Mesenchymal stem cell (in vitro differentiated cells and primary cell): ENCODE data around the gene RASD1.

Experiments used
- DNase-seq: peaks from one replicate; pipeline ENCODE4 v3.0.0-alpha.2; 2013
- H2AFZ ChIP-seq: one replicate; pipeline ENCODE4 v1.6.1; 2013; ENCODE audit warnings: low read depth, mild to moderate bottlenecking, control low read depth, inconsistent platforms, low read length, moderate library complexity
- H2AK5ac ChIP-seq: 2 replicates; pipeline ENCODE4 v1.6.1; 2013; ENCODE audit warnings: low read length, moderate library complexity, mild to moderate bottlenecking, inconsistent platforms; ENCODE audit not compliant: severe bottlenecking
- H2BK120ac ChIP-seq: one replicate; pipeline ENCODE4 v1.6.1; 2013; ENCODE audit warnings: low read depth, mild to moderate bottlenecking, inconsistent platforms, low read length, moderate library complexity
- H2BK12ac ChIP-seq, 2 experiments: one replicate each; pipeline ENCODE4 v1.6.1; 2013; ENCODE audit warnings: inconsistent platforms in 2 of 2, low read length in 2 of 2, mild to moderate bottlenecking in 2 of 2, moderate library complexity in 2 of 2, control low read depth in 1 of 2
- H2BK15ac ChIP-seq: one replicate; pipeline ENCODE4 v1.6.1; 2013; ENCODE audit warnings: mild to moderate bottlenecking, low read depth, inconsistent platforms; ENCODE audit not compliant: poor library complexity, severe bottlenecking
- H2BK5ac ChIP-seq: 2 replicates; pipeline ENCODE4 v1.6.1; 2013; ENCODE audit warnings: low read depth, mild to moderate bottlenecking, low read length, control low read depth, inconsistent platforms; ENCODE audit not compliant: poor library complexity, severe bottlenecking
- H3K14ac ChIP-seq, 2 experiments: one replicate each; pipeline ENCODE4 v1.6.1; 2013; ENCODE audit warnings: inconsistent platforms in 2 of 2, low read length in 2 of 2, control low read depth in 1 of 2, mild to moderate bottlenecking in 1 of 2, moderate library complexity in 1 of 2
- H3K18ac ChIP-seq, 2 experiments: one replicate each; pipeline ENCODE4 v1.6.1; 2013; ENCODE audit warnings: inconsistent platforms in 2 of 2, low read length in 2 of 2, control low read depth in 1 of 2, low read depth in 1 of 2, mild to moderate bottlenecking in 1 of 2
- H3K23ac ChIP-seq, 2 experiments: one replicate each; pipeline ENCODE4 v1.6.1; 2013; ENCODE audit warnings: inconsistent platforms in 2 of 2, low read length in 2 of 2, mild to moderate bottlenecking in 2 of 2, moderate library complexity in 2 of 2, control low read depth in 1 of 2
- H3K27ac ChIP-seq: 2 replicates; pipeline ENCODE4 v1.5.1; 2013; ENCODE audit warnings: mild to moderate bottlenecking, moderate library complexity, low read length, control low read depth, inconsistent platforms; ENCODE audit not compliant: poor library complexity, severe bottlenecking
- H3K27me3 ChIP-seq, 2 experiments: 2 replicates each; pipeline versions ENCODE4 v1.6.1 to v1.7.0; 2013; ENCODE audit warnings: low read length in 2 of 2, mild to moderate bottlenecking in 2 of 2, moderate library complexity in 2 of 2, control low read depth in 1 of 2, inconsistent platforms in 1 of 2; ENCODE audit not compliant: control insufficient read depth in 1 of 2, insufficient read depth in 1 of 2
- H3K36me3 ChIP-seq, 2 experiments: 2 replicates each; pipeline versions ENCODE4 v1.6.1 to v1.7.0; 2013; ENCODE audit warnings: low read length in 2 of 2, control low read depth in 1 of 2, inconsistent platforms in 1 of 2, low read depth in 1 of 2, mild to moderate bottlenecking in 1 of 2; ENCODE audit not compliant: insufficient read depth in 2 of 2, control insufficient read depth in 1 of 2
- H3K4ac ChIP-seq, 2 experiments: one replicate each; pipeline ENCODE4 v1.6.1; 2013; ENCODE audit warnings: inconsistent platforms in 2 of 2, low read length in 2 of 2, mild to moderate bottlenecking in 2 of 2, moderate library complexity in 2 of 2, control low read depth in 1 of 2, low read depth in 1 of 2
- H3K4me1 ChIP-seq: 2 replicates; pipeline ENCODE4 v1.6.1; 2013; ENCODE audit warnings: low read depth, low read length, control low read depth; ENCODE audit not compliant: control insufficient read depth, insufficient read depth
- H3K4me2 ChIP-seq: 2 replicates; pipeline ENCODE4 v1.6.1; 2013; ENCODE audit warnings: low read length, mild to moderate bottlenecking, inconsistent platforms; ENCODE audit not compliant: poor library complexity, severe bottlenecking
- H3K4me3 ChIP-seq, 2 experiments: 2 replicates each; pipeline versions ENCODE4 v1.5.1 to v1.7.0; 2013; ENCODE audit warnings: low read length in 2 of 2, mild to moderate bottlenecking in 2 of 2, control low read depth in 1 of 2, low read depth in 1 of 2; ENCODE audit not compliant: insufficient read depth in 1 of 2
- H3K79me1 ChIP-seq: replicated peaks from 2 replicates; pipeline ENCODE4 v1.6.1; 2013; ENCODE audit warnings: mild to moderate bottlenecking, control low read depth, low read length, inconsistent platforms; ENCODE audit not compliant: poor library complexity, severe bottlenecking
- H3K9ac ChIP-seq: 2 replicates; pipeline ENCODE4 v1.7.0; 2013; ENCODE audit warnings: mild to moderate bottlenecking, low read length, moderate library complexity
- H3K9me3 ChIP-seq: 2 replicates; pipeline ENCODE4 v1.7.0; 2013; ENCODE audit warnings: mild to moderate bottlenecking, low read length; ENCODE audit not compliant: control insufficient read depth
- H4K8ac ChIP-seq: one replicate; pipeline ENCODE4 v1.6.1; 2013; ENCODE audit warnings: inconsistent platforms, mild to moderate bottlenecking, low read length, moderate library complexity
- H4K91ac ChIP-seq: one replicate; pipeline ENCODE4 v1.6.1; 2013; ENCODE audit warnings: mild to moderate bottlenecking, low read length, inconsistent platforms
- WGBS: methylation state at CpG from one replicate; pipeline ENCODE4 v1.1.7; 2013; ENCODE audit warnings: mixed read lengths; 5-methylcytosine and 5-hydroxymethylcytosine counted together

RASD1 gene

DNA sequence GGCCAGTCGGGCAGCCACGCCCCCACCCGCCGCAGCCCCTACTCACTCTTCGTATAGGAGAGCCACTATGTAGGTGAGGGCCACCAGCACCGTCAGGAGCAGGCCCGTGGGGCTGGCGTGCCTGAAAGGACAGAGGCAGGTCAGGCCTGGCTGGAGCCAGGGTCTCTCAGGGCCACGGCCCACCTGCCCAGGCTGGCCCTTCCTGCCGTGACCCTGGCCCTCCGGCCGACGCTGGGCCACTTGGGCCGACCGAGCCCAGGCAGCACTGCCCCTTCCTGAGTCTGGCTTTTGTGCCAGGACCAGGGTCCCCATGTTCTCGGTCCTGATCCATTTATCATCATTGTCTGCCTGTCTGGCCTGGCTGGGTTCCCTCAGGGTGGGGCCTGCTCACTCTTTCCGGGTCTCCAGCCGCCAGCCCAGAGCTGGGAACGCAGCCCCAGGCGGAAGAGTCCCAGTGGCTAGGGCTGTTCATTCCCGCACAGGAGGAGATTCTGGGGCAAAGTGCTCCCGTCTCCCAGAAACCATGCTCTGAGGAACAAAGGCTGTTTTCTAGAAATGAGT, 10.1 kb upstream of the RASD1 start:
- 93% methylated on average over 22 of the region's 22 CpGs for WGBS

DNA sequence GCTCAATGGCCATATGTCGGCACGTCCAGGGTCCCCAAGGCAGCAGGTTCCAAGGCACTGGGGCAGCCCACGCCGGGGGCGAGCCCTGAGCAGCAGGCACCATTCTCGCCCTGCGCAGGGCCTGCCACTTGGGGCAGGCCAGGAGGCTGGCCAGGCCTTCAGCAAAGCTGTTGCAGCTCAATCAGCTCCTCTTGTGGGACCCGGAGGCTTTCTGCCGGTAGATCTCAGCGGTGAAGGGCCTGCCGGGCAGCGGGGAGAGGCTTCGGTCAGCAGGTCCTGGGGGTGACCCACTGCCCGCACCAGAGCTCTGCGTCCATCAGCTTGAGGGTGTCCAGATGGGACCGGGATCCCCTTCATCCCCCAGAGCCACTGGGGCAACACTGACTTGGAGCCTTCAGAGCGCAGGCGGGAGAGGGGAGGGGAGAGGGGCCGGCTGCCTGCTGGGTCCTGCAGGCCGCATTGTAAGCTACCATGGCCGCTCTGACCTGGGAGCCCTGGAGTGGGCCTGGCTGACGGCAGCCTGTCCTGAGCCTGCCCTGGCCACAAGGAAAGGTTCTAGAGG, 9.5 kb upstream of the RASD1 start:
- no peak overlapping the region for H3K14ac ChIP-seq
- no peak overlapping the region for H3K4me3 ChIP-seq
- no peak overlapping the region for H3K18ac ChIP-seq
- H3K4ac ChIP-seq = no peak overlapping the region
- H2BK120ac ChIP-seq = no peak overlapping the region
- no peak overlapping the region for H4K91ac ChIP-seq
- no peak overlapping the region for H2BK5ac ChIP-seq
- H4K8ac ChIP-seq = no peak overlapping the region
- H2AFZ ChIP-seq = no peak overlapping the region
- H2BK15ac ChIP-seq = no peak overlapping the region
- H2AK5ac ChIP-seq = no peak overlapping the region
- H2BK12ac ChIP-seq = no peak overlapping the region
- H3K27ac ChIP-seq = no peak overlapping the region
- H3K27me3 ChIP-seq = peaks cover 19 to 37% of the 10 kb centered on the region in 2 experiments
- DNase-seq = no peak
- H3K36me3 ChIP-seq = peaks cover 0 to 6% of the 10 kb centered on the region in 2 experiments
- no peak overlapping the region for H3K9ac ChIP-seq
- H3K4me2 ChIP-seq = no peak overlapping the region
- H3K23ac ChIP-seq = no peak overlapping the region
- WGBS = 91% methylated on average over 22 of the region's 22 CpGs
- H3K4me1 ChIP-seq = peaks cover 9% of the 10 kb centered on the region
- no peaks in the 10 kb centered on the region for H3K79me1 ChIP-seq
- H3K9me3 ChIP-seq = no peaks in the 10 kb centered on the region

More for the DNA sequence above, 10.1 kb upstream of the RASD1 start:
- Histone ChIP-seq H2AK5ac (no peak overlapping the region), H2BK120ac (no peak overlapping the region), H3K4me3 (no peak overlapping the region), H3K4me2 (no peak overlapping the region), H3K14ac (no peak overlapping the region), H4K8ac (no peak overlapping the region), H4K91ac (no peak overlapping the region), H3K36me3 (peaks cover 0 to 6% of the 10 kb centered on the region in 2 experiments), H3K4ac (no peak overlapping the region), H3K79me1 (no peaks in the 10 kb centered on the region), H3K9ac (no peak overlapping the region), H2AFZ (no peak overlapping the region), H3K23ac (no peak overlapping the region), H3K4me1 (peaks cover 12% of the 10 kb centered on the region), H3K27me3 (peaks cover 14 to 39% of the 10 kb centered on the region in 2 experiments), H2BK12ac (no peak overlapping the region), H2BK15ac (no peak overlapping the region), H3K27ac (no peak overlapping the region), H2BK5ac (no peak overlapping the region), H3K9me3 (no peaks in the 10 kb centered on the region), H3K18ac (no peak overlapping the region)
- DNase-seq = no peak

DNA sequence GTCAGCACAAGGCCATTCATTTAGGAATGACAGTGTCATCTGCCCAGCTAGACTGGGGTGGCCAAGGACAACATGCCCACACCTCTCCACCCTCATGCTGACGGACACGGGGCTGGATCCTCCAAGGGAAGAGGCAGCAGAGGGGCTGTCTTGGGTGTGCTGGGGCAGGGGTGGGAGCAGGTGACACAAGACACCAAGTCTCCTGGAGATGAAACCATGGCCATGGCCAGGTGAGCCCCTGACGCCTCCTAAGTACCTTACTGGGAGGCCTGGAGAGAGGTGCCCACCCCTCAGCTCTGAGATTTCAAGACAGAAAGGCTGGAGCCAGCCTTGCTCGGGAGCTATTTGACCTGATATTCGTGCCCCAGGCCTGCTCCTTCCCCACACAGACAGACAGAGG, 9.0 kb upstream of the RASD1 start:
- Histone ChIP-seq H2AK5ac (no peak overlapping the region), H3K9ac (no peak overlapping the region), H3K18ac (no peak overlapping the region), H3K4me3 (no peak overlapping the region), H2BK5ac (no peak overlapping the region), H2BK12ac (no peak overlapping the region), H3K4me1 (peaks cover 5% of the 10 kb centered on the region), H3K4me2 (no peak overlapping the region), H2BK120ac (no peak overlapping the region), H3K27me3 (peaks cover 20 to 32% of the 10 kb centered on the region in 2 experiments), H4K91ac (no peak overlapping the region), H2AFZ (no peak overlapping the region), H3K9me3 (no peaks in the 10 kb centered on the region), H3K23ac (no peak overlapping the region), H3K79me1 (no peaks in the 10 kb centered on the region), H3K36me3 (peaks cover 0 to 6% of the 10 kb centered on the region in 2 experiments), H3K27ac (no peak overlapping the region), H3K14ac (no peak overlapping the region), H3K4ac (no peak overlapping the region), H4K8ac (no peak overlapping the region), H2BK15ac (no peak overlapping the region)
- DNase-seq = no peak
- WGBS = 83% methylated on average over 3 of the region's 5 CpGs

DNA sequence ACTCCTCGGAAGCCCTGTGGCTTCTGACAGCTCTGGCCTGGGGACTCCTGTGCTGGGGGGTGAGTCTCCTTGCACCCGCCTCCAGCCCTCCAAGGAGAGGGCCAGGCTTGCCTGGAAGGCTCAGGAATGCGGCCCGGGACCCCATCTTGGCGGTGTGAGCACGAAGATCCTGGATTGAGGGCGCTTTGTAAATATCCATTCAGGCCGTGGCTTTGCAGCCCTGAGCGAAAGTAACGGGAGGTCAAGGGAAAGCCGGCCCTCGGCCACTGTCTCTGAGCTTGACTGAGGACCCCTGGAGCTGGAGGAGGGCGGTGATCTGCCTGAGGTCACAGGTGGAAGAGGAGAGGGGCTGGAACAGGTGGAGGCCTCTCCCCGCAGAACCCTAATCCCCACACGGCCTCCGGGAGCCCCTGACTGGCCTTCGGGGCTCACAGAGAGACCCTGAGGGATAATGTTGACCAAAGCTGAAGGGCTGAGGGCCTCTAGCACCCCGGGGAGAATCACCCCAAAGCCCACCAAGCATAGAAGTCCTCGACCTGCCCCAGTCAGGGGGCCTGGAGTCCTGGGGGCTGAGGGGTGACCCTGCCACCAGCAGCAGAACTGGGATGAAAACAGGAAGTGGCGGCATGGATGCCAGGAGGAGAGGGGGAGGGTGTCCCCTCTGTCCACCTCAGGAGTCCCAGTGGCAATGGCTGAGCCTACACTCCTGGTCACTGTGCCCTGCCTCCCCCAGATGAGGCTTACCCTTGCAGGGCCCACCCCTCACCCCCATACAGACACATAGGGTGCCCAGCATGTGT, 8.3 kb upstream of the RASD1 start:
- Histone ChIP-seq H3K23ac (no peak overlapping the region), H4K91ac (no peak overlapping the region), H2BK12ac (no peak overlapping the region), H3K4me3 (no peak overlapping the region), H3K27me3 (peaks cover 26 to 27% of the 10 kb centered on the region in 2 experiments), H3K36me3 (peaks cover 0 to 6% of the 10 kb centered on the region in 2 experiments), H3K4ac (no peak overlapping the region), H3K79me1 (no peaks in the 10 kb centered on the region), H3K14ac (no peak overlapping the region), H2BK5ac (no peak overlapping the region), H2BK15ac (no peak overlapping the region), H3K27ac (no peak overlapping the region), H3K9ac (no peak overlapping the region), H2BK120ac (no peak overlapping the region), H3K18ac (no peak overlapping the region), H3K4me1 (no peaks in the 10 kb centered on the region), H3K9me3 (no peaks in the 10 kb centered on the region), H3K4me2 (no peak overlapping the region), H4K8ac (no peak overlapping the region), H2AK5ac (no peak overlapping the region), H2AFZ (no peak overlapping the region)
- no peak for DNase-seq
- WGBS = 78% methylated on average over 17 of the region's 20 CpGs
